Amygdala (tissue), 56 donors: ENCODE measurements around the gene SLCO3A1.
A peak's percentile ranks its signal among the peaks of the same experiment; 100 is the strongest.

Experiments used
- DNase-seq, 56 donors: peaks; one replicate each; lab custom pipeline; 2025; lab: John Stamatoyannopoulos, UW

The SLCO3A1 gene

DNA sequence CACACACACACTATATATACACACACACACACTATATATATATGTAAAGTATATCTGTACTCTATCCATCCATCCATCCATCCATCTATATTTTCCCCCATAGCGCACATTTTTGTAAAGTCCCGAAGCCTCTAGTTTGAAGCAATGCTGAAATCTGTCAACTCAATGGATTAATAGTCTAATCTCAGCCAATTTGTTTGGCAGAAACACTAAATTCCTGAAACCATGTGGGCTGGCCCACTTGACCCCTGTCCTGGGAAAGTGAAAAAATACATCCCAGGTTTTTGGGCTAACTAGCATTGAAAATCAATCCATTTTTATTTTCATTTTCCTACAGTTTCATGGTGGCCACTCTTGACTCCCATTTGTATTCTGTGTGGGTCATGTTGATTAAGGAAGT lies 166.7 kb downstream of the SLCO3A1 start:
- DNase-seq = no peak

DNA sequence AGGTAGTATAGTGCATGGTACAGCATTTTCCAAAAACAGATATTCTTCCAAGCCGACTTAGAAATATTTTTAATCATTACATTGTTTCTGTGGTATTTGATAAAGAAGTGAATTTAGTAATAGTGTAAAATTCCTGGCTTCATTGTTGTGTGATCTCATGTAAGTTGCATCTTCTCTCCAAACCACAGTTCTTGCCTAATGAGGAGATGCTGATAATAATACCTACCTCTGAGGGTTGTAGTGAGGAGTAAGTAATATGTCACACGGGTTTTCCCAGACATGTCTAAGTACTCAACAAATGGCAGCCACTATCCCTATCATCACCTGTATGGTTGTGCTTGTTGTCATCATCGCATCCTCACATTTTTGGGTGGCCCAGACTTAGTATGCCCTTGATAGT lies 167.3 kb downstream of the SLCO3A1 start:
- no peak for DNase-seq

DNA sequence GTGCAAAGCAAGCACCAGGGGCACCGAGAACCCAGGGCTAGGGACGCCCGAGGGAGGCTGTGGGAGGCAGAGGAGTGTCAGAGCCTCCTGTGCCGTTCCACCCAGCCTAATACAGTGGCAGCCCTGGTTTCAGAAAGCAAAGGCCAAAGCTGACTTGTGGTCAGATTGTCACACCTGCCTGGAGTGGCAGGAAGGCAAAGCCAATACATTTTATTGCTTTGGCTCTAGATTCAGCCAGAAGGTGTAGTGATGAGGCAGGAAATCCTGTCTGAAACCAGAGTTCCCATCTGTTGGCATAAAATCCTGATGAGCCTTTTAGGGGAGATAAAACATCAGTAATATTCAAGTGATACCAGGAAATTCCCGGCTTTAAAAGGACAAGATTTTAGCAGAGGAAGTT lies 168.3 kb downstream of the SLCO3A1 start:
- no peak for DNase-seq

DNA sequence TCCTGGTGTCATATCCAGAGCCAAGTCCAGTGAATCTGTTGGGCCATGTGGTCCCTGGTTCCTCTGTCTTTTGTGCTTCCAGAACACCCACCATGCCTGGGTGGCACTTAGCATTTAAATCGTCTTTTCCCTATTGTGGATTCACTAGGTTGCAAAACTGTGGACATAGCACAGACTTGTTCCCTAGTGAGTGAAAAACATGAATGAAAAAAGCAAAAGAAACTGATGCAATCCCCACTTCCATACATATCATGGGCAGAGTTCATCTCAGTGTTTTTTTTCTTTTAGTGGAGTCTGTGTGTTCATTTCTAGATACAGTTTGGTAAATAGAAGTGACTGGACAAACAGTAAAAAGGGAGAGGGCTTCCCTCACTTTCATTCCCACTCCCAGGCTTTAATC lies 170.5 kb downstream of the SLCO3A1 start:
- DNase-seq = no peak

DNA sequence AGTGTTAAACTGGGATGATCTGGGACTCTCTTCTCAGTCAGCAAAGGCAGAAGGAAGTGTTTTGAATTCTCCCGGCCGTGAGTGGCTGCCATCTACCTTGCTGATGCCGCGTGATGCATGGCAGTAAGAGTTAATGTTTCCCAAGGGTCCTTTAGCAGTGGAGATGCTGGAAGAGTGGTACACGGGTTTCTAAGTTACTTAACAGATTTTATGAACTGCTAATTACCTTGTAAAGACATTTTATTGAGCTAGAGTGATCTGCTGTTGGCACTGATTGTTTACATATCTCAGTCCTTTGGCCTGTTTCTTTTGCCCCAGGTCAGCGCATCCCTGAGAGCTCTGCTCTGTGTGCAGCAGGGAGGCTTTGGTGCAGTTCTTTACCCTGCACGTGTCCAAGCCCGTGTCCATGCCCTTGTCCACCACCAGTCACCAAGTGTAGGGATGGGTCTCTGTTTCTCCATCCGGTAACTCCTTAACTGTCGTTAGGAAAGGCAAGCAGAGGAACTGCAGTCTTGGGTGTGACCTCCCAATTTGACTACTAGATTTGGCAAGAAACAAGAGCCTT lies 172.3 kb downstream of the SLCO3A1 start:
- no peak for DNase-seq

DNA sequence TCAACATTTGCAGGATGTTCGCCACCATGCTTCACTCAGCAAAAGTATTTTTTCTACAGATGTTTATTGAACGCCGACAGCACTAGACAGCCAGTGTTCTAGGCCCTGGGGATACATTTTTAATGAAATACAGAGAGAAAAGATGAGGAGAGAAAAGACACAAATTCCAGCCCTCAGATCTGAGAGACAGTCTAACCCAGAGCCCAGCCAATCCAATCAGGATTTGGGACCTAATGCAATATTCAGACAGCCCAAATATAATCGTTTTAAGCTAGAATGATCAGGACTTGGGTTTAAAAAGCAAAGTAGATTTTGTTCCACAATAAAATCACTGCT lies 174.8 kb downstream of the SLCO3A1 start:
- no peak for DNase-seq

DNA sequence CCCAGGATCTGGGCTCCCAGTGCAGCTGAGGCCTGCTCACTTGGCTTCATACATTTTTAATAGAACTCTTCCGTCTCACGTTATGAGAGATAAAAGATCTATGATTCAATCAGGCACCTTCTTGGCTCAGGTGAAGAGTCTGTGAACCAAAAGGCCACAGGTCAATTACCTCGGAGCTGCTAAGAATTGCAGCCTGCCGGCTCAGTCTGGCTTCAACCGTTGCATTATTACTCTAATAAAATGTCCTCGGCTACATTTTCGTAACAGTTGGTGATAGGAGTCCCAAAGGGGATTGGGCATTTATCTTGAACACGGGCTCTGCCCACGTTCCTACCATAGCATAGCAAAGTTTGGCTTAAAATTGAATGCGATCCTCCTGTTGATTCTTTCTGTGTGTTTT lies 176.3 kb downstream of the SLCO3A1 start:
- no peak for DNase-seq

DNA sequence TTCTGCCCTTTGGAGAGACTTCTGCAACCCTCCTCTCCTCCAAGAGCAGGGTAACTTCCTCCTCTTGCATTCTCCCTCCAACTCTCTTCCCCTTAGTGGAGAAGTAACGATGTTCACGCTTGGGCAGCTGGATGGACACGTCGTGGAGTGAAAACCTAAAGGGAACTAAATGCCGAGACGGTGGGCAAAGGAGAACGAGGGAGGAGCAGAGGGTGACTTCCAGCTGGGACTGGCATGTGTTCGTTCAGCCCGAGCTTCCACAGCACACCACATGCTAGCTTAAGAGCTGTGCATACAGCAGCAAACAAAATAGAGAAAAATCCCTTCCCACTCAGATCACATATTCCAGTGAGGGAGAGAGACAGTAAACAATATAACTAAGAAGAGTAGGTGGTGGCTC lies 179.8 kb downstream of the SLCO3A1 start:
- peak in 1 of 56 donors; percentile 55 for DNase-seq

DNA sequence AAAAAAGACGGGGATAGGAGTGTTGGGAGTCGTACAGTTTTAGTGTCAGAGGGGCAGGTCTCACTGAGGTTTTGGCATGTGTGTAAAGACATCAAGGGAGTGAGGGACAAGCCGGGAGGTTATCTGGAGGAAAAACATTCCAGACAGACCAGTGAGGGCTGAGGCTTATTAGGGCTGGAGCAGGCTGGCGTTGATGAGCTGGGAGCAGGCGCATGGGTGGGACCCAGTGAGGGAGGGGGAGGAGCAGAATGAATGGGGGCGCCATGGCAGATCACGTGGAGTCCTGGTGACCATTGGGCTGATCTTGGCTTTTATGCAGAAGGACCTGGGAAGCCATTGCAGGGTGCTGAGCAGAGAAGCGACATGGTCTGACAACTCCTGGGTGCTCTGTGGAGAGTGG lies 180.2 kb downstream of the SLCO3A1 start:
- peak in 3 of 56 donors; percentile 29 to 55 (median 36) for DNase-seq

DNA sequence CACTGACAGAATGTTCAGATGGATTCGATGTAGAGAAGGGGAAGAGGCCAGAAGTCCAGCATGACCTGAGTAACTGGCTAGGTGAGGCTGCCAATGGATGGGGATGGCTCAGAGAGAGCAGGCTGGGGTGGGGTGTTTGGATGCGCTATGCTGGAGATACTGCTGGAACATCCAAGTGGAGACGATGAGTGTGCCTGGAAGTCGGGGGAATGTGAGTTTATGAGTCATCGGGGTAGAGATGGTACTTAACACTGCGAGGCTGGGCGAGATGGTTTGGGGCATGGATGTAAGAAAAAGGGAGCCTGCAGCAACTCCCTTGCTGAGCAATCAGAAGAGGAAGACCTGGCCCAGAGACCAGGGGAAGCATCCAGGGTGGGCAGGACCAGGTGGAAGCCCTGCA lies 180.7 kb downstream of the SLCO3A1 start:
- peak in 1 of 56 donors; percentile 34 for DNase-seq

DNA sequence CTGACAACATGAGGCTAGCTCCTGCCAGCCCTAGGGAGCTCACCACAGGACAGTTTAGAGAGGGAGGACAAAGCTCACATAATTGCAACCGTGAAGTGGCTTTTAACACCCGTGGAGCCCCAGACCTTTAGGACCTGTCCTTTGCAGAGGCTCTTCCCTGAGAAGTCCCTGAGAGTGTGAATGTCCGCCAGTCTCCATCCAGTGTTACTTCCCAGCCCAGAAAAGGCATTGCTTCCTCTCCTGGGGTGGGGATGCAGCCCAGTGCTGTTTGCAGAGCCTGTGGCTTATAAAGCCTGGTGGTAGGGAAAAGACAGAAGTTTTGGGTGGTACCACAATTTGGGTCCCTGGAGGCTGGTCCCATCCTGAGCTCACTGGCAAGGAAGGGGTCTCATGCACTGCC lies 182.0 kb downstream of the SLCO3A1 start:
- DNase-seq = no peak

DNA sequence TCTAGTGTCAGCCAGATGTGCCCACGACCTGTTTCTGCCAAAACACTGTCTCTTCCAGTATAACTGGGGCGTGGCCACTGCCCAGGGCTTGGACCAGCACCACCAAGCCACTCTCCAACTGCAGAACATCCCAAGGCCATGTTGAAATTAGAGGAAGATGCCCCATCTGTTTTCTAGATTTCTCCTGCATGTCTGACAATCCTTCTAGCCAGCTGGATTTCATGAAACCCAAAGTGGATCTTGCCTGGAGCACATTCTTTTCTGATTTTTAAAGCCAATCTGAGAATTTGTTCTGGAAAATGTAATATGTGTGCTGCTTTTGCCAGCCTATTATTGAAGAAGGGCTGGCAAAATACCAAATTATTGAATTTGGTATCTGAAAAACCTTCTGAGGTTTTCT lies 182.5 kb downstream of the SLCO3A1 start:
- no peak for DNase-seq

DNA sequence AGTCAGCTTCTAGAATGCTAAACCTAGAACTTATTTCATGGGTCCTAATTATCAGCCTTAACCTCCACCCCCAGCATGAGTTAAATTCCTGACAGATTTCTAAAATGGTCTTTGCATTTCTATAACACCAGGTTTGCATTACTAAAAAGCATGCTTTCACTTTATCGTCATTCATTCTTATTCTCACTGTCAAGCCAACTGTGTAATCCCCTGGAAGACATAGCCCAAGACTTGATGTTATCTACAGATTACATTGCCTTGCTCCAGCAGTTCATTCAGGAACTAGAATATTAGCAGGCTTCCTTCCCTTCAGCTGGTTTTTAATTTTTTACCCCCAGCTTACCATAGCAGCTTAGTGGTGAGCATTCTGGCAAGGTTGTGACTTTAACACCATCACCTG lies 184.0 kb downstream of the SLCO3A1 start:
- DNase-seq = no peak

DNA sequence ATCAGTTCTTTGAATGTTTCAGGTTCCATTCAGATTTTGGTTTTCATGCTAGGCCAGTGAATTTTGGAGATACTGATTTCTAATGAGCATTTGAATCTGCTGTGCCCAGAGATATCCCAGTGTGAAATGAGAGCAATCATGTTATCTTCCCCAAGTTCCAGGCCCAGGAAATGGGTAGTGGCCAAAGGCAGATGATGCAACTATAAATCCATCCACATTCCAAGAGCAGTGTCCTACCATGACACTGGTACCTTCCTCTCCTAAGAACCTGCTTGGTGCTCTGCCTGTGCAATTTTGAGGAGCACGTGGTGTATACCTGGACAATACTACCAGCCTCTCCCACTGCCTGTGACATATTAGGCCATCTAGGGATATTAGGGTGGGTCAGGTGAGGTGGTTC lies 186.8 kb downstream of the SLCO3A1 start:
- DNase-seq = no peak

DNA sequence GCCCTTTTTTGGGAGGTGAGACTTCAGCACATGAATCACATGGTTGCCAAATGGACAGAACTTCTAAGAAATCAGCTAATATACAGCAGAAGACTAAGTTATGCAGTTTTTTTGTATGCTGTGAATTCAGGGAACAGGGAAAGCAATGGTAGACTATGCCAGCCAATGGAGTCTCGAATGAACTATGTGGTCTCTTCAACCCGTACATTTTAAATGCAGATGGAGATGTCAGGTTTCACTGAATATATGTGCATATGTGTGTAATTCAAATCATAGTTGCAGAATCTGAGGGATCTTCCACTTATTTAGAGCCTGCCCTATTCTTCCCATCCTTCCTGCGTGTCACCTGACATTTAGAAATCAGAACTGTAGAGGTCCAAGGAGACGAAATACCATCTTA lies 187.9 kb downstream of the SLCO3A1 start:
- no peak for DNase-seq

DNA sequence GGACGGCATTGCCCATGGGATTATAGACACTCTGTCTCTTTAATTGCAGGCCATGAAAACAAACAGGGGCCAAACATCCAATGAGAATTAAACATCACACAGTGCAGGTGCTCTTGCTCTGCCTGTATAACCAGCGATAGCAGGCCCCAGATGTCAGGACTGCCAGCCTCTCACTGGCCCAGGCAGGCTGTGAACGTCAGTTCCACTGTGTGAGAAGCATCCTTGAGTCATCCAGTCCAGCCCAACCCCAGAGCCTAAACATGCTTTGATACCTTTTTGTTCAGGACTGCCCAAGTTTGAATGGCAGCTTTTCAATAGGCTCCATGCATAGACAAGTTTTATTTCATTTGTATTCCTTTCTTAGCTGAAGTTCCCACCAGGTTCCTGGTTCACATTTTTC lies 189.8 kb downstream of the SLCO3A1 start:
- DNase-seq = no peak

DNA sequence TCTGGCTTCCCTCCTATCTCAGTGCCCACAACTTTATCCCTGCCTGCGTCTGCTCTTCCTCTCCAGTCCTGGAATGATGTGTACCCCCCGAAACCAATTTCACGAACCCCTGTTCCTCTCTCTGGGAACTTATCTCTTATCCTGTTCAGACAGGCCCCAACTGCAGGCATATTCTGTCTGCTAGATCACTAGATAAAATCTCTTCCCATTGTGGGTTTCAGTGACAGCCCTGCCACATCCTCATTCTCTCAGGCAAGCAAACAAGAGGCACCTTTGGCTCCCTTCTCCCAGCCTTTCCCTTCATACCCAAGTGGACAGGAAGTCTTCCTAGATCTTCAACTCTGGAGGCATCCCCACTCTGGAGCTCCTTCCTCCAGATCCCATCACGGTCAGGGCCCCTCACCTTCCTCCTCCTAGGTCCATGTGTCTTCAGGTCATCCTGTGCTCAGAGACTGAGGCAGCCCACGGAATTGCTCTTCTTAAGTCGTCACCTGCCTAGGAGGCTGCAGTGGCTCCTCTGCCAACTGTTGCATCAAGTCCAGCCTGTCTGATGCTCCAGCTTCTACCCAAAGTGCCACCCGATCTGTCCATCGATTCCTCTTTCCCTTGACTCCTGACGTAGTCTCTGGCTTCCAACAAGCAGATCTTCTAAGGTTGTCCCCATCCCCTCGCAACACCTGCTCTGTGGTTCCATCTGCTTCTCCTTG lies 190.8 kb downstream of the SLCO3A1 start:
- DNase-seq = no peak

DNA sequence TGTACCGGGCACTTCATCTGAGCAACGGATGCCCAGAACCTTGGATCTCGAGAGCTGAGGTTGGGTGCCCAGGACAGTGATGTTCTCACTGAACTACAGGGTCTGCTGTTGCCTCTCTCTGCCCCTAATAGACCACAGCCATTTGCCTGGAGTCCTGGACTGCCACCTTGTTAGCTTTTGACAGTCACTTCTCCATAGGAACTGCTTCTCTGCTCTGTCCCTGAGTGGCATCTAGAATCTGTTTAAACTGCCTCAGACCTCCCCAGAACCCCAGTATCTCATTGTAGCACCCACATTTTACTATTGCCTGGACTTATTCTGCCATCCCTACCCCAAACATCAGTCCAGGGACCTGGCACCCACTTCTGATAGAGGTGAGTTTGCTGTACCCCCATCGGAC lies 194.4 kb downstream of the SLCO3A1 start:
- DNase-seq = no peak

DNA sequence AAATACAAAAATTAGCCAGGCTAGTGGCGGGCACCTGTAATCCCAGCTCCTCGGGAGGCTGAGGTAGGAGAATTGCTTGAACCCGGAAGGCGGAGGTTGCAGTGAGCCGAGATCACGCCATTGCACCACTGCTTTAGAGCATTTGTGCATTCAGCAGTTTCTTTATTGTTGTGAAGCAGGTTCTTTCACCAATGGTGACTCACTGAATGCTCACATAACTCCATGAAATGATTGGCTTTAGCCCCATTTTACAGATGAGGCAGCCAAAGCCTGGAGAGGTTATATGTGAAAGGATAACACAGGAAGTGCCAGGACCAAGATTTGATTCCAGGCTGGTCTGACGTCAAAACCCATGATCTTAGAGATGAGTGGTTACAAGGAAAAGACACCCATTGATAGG lies 195.2 kb downstream of the SLCO3A1 start:
- DNase-seq = no peak

DNA sequence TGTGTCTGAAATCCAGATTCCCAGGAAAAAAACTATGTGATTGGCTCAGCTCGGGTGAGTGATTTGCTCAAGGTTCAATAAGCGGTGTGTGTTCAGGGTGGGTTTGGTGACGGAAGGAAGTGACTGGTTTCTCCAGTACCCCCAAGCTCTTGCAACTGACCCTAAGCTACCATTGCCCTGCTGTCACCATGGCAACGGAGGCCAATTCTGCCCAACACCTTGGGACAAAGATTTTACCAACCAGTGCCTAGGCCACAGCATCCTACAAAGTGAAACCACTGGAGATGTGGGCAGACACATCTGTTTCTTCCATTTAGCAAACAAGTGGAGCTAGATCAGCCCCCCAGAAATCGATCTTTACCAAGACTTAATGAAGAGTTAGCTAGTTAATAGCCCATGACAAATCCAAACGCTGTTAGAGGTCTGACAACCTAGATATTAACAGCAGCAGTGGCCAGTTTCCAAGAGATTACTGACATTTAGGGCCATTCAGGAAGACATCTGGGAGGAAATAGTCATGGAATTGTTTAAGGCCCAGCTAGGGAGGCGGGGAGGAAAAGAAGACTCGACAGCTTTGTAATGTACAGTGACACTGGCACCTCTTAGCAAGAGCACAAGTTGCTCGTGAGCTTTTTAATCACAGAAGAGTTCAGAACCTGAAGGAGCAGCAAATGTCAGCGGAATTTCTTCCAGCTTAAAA lies 195.9 kb downstream of the SLCO3A1 start:
- DNase-seq = no peak

DNA sequence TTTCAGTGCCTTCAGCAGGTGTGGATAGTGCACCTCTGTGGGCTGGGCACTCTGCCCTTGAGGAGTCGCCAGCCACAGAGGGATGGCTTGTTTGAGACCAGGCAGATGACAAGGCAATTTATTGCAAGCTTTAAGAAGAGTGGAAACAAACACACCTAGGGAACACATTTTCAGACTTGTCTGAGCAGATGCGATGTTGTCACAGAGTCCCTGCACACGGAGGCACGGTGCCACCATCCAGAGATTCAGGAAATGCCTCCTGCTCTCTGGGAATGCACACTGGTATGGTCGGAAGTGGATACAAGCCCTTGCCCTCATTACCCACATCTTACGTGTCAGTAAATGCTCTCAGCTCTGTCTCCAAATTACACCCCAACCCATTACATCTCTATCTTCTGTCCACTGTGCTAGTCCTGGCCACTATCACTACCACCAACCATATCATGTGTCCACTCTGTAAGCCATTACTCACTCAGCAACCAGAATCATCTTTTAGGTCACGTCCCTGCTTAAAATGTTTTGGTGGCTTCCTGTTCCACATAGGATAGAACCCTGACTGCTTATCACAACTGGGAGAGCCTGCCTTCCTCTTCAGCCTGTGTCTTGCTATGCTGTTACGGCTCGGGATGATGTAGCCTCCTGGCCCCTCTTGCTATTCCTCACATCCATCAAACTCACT lies 196.9 kb downstream of the SLCO3A1 start:
- DNase-seq = no peak

DNA sequence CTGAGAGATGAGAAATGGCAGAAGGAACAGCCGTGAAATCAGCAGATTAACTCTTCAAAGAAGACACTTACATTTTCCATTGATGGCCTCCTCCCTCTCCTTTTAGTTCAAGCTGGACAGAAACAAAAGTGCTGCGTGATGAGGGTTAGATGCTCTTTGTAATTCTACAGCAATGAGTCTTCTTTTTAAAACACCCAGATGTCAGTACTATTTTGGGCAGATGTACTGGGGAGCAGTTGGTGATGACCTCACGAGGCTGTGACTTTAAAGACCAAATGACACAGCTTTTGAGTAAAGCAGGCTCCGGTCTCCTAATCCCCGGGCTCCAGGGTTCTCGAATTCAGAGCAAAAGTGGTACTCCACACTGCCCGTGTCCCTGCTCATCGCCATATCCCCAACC lies 198.2 kb downstream of the SLCO3A1 start:
- no peak for DNase-seq
